ENCODE data around the gene SLC4A1AP. TPM values are rescaled to one million over a fixed set of nuclear protein-coding genes. Genes with fewer than 3 reads are reported as not detected.

The SLC4A1AP gene
- total and polyA plus RNA-seq, 2 of the 13 experiments (the other 11 are each of a cell fraction or from before 2014, with no cell fraction given) = 15.3 to 44.6 TPM

GRCh38 chr2:27738349-27739057 is 74.8 kb downstream of the SLC4A1AP start (continued):
- peak; percentile 64; the same call in 1 of the 2 replicates for TF ChIP-seq RERE (CRISPR knock-in tag; IDR thresholded peaks at IDR 0.05; ENCODE audit: low read depth)
- no peak for TF ChIP-seq ZNF121 (CRISPR knock-in tag; IDR thresholded peaks at IDR 0.05)
- TF ChIP-seq, protein P1, sequence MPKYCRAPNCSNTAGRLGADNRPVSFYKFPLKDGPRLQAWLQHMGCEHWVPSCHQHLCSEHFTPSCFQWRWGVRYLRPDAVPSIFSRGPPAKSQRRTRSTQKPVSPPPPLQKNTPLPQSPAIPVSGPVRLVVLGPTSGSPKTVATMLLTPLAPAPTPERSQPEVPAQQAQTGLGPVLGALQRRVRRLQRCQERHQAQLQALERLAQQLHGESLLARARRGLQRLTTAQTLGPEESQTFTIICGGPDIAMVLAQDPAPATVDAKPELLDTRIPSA (CRISPR knock-in tag; IDR thresholded peaks at IDR 0.05; ENCODE audit: borderline replicate concordance) = no peak
- TF ChIP-seq RORA (CRISPR knock-in tag; IDR thresholded peaks at IDR 0.05) = no peak
- peak; percentile 42; the same call in 1 of the 2 replicates for TF ChIP-seq ETV5 (CRISPR knock-in tag; IDR thresholded peaks at IDR 0.05; ENCODE audit: borderline replicate concordance)
- TF ChIP-seq SP1 (IDR thresholded peaks at IDR 0.05) = no peak
- no peak for TF ChIP-seq SP1 (CRISPR knock-in tag; IDR thresholded peaks at IDR 0.05)
- TF ChIP-seq MTERF4 (CRISPR knock-in tag; IDR thresholded peaks at IDR 0.05) = peak; percentile 61; the same call in 1 of the 2 replicates
- TF ChIP-seq, protein P2, sequence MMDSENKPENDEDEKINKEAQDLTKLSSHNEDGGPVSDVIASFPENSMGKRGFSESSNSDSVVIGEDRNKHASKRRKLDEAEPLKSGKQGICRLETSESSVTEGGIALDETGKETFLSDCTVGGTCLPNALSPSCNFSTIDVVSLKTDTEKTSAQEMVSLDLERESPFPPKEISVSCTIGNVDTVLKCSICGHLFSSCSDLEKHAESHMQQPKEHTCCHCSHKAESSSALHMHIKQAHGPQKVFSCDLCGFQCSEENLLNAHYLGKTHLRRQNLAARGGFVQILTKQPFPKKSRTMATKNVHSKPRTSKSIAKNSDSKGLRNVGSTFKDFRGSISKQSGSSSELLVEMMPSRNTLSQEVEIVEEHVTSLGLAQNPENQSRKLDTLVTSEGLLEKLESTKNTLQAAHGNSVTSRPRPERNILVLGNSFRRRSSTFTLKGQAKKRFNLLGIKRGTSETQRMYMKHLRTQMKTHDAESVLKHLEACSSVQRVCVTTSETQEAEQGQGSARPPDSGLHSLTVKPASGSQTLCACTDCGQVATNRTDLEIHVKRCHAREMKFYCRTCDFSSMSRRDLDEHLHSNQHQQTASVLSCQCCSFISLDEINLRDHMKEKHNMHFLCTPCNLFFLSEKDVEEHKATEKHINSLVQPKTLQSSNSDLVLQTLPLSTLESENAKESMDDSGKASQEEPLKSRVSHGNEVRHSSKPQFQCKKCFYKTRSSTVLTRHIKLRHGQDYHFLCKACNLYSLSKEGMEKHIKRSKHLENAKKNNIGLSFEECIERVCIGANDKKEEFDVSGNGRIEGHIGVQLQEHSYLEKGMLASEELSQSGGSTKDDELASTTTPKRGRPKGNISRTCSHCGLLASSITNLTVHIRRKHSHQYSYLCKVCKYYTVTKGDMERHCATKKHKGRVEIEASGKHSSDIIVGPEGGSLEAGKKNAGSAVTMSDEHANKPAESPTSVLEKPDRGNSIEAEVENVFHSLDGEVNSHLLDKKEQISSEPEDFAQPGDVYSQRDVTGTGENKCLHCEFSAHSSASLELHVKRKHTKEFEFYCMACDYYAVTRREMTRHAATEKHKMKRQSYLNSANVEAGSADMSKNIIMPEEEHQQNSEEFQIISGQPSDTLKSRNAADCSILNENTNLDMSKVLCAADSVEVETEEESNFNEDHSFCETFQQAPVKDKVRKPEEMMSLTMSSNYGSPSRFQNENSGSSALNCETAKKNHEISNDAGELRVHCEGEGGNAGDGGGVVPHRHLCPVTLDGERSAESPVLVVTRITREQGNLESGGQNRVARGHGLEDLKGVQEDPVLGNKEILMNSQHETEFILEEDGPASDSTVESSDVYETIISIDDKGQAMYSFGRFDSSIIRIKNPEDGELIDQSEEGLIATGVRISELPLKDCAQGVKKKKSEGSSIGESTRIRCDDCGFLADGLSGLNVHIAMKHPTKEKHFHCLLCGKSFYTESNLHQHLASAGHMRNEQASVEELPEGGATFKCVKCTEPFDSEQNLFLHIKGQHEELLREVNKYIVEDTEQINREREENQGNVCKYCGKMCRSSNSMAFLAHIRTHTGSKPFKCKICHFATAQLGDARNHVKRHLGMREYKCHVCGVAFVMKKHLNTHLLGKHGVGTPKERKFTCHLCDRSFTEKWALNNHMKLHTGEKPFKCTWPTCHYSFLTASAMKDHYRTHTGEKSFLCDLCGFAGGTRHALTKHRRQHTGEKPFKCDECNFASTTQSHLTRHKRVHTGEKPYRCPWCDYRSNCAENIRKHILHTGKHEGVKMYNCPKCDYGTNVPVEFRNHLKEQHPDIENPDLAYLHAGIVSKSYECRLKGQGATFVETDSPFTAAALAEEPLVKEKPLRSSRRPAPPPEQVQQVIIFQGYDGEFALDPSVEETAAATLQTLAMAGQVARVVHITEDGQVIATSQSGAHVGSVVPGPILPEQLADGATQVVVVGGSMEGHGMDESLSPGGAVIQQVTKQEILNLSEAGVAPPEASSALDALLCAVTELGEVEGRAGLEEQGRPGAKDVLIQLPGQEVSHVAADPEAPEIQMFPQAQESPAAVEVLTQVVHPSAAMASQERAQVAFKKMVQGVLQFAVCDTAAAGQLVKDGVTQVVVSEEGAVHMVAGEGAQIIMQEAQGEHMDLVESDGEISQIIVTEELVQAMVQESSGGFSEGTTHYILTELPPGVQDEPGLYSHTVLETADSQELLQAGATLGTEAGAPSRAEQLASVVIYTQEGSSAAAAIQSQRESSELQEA (CRISPR knock-in tag; IDR thresholded peaks at IDR 0.05; ENCODE audit: not compliant biosample characterization) = no peak
- no peak for TF ChIP-seq MTF1 (CRISPR knock-in tag; IDR thresholded peaks at IDR 0.05)
- TF ChIP-seq ZNF556 (CRISPR knock-in tag; IDR thresholded peaks at IDR 0.05; ENCODE audit: borderline replicate concordance) = peak; percentile 73; the same call in 1 of the 2 replicates
- no peak for TF ChIP-seq REXO4 (CRISPR knock-in tag; IDR thresholded peaks at IDR 0.05; ENCODE audit: borderline replicate concordance)

All from HepG2 (cell line).